CD4-positive, alpha-beta T cell treated with Interleukin-17A for 4 hours (primary cell): ENCODE results near the gene HPS5.

Experiments used
- DNase-seq: peaks from one replicate; pipeline ENCODE4 v3.0.0-alpha.2; 2020; ENCODE audit warnings: mixed read lengths

The HPS5 gene

DNA sequence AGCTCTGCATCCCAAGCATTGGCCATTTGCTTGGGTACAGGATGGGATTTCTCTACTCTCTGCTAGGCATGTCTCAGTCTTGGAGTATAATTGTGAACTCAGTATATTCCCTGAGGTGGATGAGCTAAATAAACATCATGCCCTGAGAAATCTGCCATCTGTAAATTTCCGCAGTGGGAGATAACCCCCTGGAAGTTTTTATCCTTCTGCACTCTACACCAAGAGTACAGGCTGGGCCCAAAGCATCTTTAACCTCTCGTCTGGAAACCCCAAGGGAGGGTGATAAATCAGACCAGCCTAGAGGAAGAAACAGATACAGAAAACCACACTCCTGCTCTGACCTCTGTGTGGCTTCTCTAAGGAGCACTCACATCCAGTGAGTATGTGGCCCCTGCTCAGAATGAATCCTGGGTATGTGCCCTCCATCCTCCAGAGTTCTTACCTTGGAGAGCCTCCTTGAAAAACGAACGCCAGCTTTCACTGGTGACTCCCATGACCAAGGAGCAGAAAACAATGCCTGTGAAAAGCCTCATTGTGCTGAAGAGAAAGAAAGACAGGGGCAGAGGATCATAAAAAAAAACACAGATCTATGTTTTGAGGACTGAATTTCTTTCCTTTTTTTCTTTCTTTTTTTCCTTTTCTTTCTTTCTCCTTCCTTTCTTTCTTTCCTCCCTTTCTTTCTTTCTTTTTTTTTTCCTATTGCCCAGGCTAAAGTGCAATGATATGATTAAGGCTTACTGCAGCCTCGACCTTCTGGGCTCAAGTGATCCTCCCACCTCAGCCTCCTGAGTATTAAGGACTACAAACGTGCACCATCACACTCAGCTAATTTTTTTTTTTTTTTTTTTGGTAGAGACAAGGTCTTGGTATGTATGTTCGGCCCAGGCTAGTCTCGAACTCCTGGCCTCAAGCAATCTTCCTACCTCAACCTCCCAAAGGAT is 86.3 kb downstream of the HPS5 start:
- DNase-seq = no peak

DNA sequence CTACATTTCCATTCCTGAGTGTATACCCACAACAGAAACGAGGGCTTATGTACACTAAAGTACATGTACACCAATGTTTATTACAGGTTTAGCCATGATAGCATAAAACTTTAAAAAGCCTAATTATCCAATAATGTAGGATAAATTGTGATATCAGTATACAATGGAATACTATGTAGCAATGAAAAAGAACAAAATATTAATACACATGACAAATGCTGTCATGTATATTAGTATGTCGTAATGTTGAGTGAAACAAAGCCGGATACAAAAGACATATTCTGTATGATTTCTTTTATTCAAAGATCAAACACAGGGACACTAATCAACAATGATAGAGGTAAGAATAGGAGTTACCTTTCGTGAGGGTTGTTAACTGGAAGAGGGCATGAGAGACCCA is 88.0 kb downstream of the HPS5 start:
- no peak for DNase-seq

DNA sequence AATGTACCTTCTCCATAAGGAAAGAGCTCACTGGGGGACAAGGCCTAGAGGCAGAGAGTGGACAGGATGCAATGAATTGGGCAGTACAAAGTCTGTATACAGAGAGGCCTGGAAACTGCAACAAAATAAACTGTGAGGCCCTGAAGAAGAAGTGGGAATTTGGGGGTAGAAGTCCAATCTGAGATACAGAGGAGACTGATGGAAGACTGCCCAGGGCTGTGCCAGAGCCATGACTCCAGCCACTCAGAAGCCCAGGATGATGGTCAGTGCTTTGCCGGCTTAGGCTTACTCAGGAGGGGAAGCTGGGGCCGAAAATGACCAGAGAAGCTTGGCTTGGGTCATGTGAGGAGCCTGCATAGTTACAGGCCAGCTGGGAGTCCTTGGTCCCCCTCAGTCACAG is 91.1 kb downstream of the HPS5 start:
- DNase-seq = no peak

DNA sequence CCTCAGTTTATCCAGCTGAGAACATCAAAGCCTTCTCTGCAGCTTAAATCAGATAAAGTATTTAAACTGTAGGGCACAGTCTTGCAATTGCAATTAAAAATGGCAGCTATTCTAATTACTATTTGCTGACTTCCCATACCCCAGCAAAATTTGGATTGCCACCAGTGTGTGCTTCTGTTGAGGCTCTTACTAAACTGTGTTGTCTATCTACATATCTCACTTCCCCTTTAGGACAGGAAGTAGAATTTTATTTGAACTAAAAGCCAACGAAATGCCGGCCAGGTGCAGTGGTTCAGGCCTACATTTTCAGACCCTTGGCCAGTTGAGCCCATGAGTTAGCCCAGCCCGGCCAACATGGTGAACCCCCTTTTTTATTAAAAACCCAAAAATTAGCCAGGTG is 92.4 kb downstream of the HPS5 start:
- no peak for DNase-seq
